HG02588 (cell line): Measurements from ENCODE around the gene MLKL.

Experiments
- ATAC-seq: cut with Tn5 transposase; IDR thresholded peaks from one replicate; pipeline ENCODE4 v1.9.1; 2021; ENCODE audit warnings: mild to moderate bottlenecking, moderate library complexity; ENCODE audit not compliant: unreplicated experiment

The MLKL gene

GRCh38 chr16:74652249-74652648 is 48.4 kb downstream of the MLKL start:
- ATAC-seq: no peak

- ATAC-seq: no peak
Observed at GRCh38 chr16:74651841-74652240, 48.8 kb downstream of the MLKL start.

- no peak for ATAC-seq
Observed at GRCh38 chr16:74650966-74651567, 49.6 kb downstream of the MLKL start.

GRCh38 chr16:74649839-74650504 is 50.7 kb downstream of the MLKL start:
- ATAC-seq: no peak

- no peak for ATAC-seq
Observed at GRCh38 chr16:74641969-74642368, 58.7 kb downstream of the MLKL start.

GRCh38 chr16:74637742-74638453 is 62.8 kb downstream of the MLKL start:
- no peak for ATAC-seq

- ATAC-seq: no peak
Observed at GRCh38 chr16:74635303-74635702, 65.4 kb downstream of the MLKL start.

- no peak for ATAC-seq
Observed at GRCh38 chr16:74633686-74634085, 67.0 kb downstream of the MLKL start.

GRCh38 chr16:74627506-74628220 is 73.0 kb downstream of the MLKL start:
- no peak for ATAC-seq

- peak; percentile 61 for ATAC-seq
Observed at GRCh38 chr16:74626741-74627416, 73.8 kb downstream of the MLKL start.

- no peak for ATAC-seq
Observed at GRCh38 chr16:74625500-74626350, 74.9 kb downstream of the MLKL start.

GRCh38 chr16:74623839-74624235 is 76.8 kb downstream of the MLKL start:
- ATAC-seq: no peak

- no peak for ATAC-seq
Observed at GRCh38 chr16:74623214-74623838, 77.3 kb downstream of the MLKL start.

GRCh38 chr16:74622005-74622404 is 78.7 kb downstream of the MLKL start:
- ATAC-seq: no peak
